Glutamatergic neuron (in vitro differentiated cells): ENCODE measurements around the gene RHBDF2. TPM values are rescaled to one million over a fixed set of nuclear protein-coding genes. Genes with fewer than 3 reads are reported as not detected.
A peak's percentile ranks its signal among the peaks of the same experiment; 100 is the strongest.

Experiments
- DNase-seq: peaks from one replicate; pipeline ENCODE4 v3.0.0; 2022
- H3K27ac Mint-ChIP-seq: one replicate; pipeline ENCODE4 v1.8.0; 2020; ENCODE audit warnings: mild to moderate bottlenecking, mixed read lengths, inconsistent platforms; ENCODE audit not compliant: unreplicated experiment
- H3K27me3 Mint-ChIP-seq: one replicate; pipeline ENCODE4 v1.8.0; 2020; ENCODE audit warnings: mild to moderate bottlenecking, moderate library complexity, mixed read lengths, inconsistent platforms; ENCODE audit not compliant: unreplicated experiment
- H3K36me3 Mint-ChIP-seq: one replicate; pipeline ENCODE4 v1.8.0; 2020; ENCODE audit warnings: mild to moderate bottlenecking, mixed read lengths, inconsistent platforms; ENCODE audit not compliant: unreplicated experiment
- H3K4me1 Mint-ChIP-seq: one replicate; pipeline ENCODE4 v1.8.0; 2020; ENCODE audit warnings: mild to moderate bottlenecking, low read depth, mixed read lengths, inconsistent platforms; ENCODE audit not compliant: unreplicated experiment
- H3K4me3 Mint-ChIP-seq: one replicate; pipeline ENCODE4 v1.8.0; 2020; ENCODE audit warnings: mild to moderate bottlenecking, mixed read lengths, inconsistent platforms; ENCODE audit not compliant: unreplicated experiment
- H3K9me3 Mint-ChIP-seq: one replicate; pipeline ENCODE4 v1.8.0; 2020; ENCODE audit warnings: mild to moderate bottlenecking, moderate library complexity, mixed read lengths, inconsistent platforms; ENCODE audit not compliant: unreplicated experiment
- CTCF ChIP-seq: fragments of 200-600 bp; sonication (generic); IDR thresholded peaks from one replicate; pipeline ENCODE4 v1.5.0; 2021; ENCODE audit not compliant: partially characterized antibody, unreplicated experiment
- total RNA-seq: library from RNA; stranded (reverse); fragmentation: NEBNext Ultra II Directional; extraction: Animal tissue kit (Norgen Biotek cat#: 25700); gene quantifications from one replicate; pipeline ENCODE4 v1.2.1, GENCODE V29; 2021; ENCODE audit not compliant: unreplicated experiment

Gene RHBDF2
- total RNA-seq, 1 donor from 2014 or later: 1.9 TPM

- Mint-ChIP-seq H3K27ac (no peak overlapping the region), H3K36me3 (no peaks in the 10 kb centered on the region), H3K4me1 (peaks cover 9% of the 10 kb centered on the region), H3K27me3 (no peaks in the 10 kb centered on the region), H3K4me3 (no peak overlapping the region), H3K9me3 (peaks cover 5% of the 10 kb centered on the region)
- no peak for DNase-seq
- TF ChIP-seq CTCF: no peak
Observed at GRCh38 chr17:76477576-76477975, 23.6 kb downstream of the RHBDF2 start.

- Mint-ChIP-seq H3K9me3 (no peaks in the 10 kb centered on the region), H3K4me3 (no peak overlapping the region), H3K36me3 (no peaks in the 10 kb centered on the region), H3K27ac (no peak overlapping the region), H3K4me1 (peaks cover 6% of the 10 kb centered on the region), H3K27me3 (no peaks in the 10 kb centered on the region)
- DNase-seq: no peak
- no peak for TF ChIP-seq CTCF
Observed at GRCh38 chr17:76476736-76477135, 24.5 kb downstream of the RHBDF2 start.

DNA sequence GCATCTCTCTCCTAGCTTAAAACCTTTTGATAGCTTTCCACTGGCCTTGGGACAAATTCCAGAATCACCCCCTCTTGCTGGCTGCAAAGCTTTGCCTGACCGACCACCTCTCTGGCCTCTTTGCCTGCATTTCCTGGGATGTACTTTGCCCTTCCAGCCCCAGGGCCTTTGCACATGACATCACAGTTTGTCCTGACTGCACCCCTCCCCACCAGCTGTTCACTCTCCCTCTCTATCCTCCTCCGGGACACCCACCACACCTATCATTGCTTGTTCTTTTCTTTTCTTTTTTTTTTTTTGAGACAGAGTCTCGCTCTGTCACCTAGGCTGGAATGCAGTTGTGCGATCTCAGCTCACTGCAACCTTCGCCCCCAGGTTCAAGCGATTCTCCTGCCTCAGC lies 25.9 kb downstream of the RHBDF2 start:
- no peak for DNase-seq
- no peak for TF ChIP-seq CTCF

GRCh38 chr17:76474894-76475293 lies 26.3 kb downstream of the RHBDF2 start:
- Mint-ChIP-seq H3K27me3 (peaks cover 5% of the 10 kb centered on the region), H3K9me3 (no peaks in the 10 kb centered on the region), H3K36me3 (no peaks in the 10 kb centered on the region), H3K27ac (no peak overlapping the region), H3K4me3 (no peak overlapping the region), H3K4me1 (no peaks in the 10 kb centered on the region)
- TF ChIP-seq CTCF: no peak
- no peak for DNase-seq

More for the DNA sequence above, 25.9 kb downstream of the RHBDF2 start:
- Mint-ChIP-seq H3K4me1 (no peaks in the 10 kb centered on the region), H3K36me3 (no peaks in the 10 kb centered on the region), H3K27ac (peak overlapping the region; percentile 55), H3K4me3 (no peak overlapping the region), H3K9me3 (no peaks in the 10 kb centered on the region), H3K27me3 (peaks cover 5% of the 10 kb centered on the region)

DNA sequence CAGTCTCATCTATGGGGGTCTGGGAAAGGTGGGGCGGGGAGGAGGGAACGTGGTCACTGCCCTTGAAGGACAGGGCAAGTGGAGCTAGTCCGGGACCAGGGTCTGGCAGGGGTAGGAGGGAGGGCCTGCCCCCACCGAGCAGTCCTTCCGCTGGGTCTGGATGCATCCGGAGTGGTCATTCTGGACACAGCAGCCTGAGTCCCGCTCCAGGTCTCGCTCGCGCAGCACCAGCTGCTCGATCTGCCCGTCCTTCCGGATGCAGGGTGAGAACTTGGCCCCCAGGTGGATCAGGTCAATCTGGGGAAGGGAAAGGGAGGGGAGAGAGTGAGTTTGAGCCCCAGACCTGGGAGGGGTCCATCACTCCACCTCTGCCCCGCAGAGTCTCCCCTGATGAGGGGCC lies 27.0 kb downstream of the RHBDF2 start:
- H3K36me3 Mint-ChIP-seq: no peaks in the 10 kb centered on the region

More for the DNA sequence above, 27.0 kb downstream of the RHBDF2 start:
- Mint-ChIP-seq H3K4me3 (no peak overlapping the region), H3K27ac (no peak overlapping the region), H3K4me1 (no peaks in the 10 kb centered on the region), H3K27me3 (peaks cover 5% of the 10 kb centered on the region), H3K9me3 (no peaks in the 10 kb centered on the region)
- no peak for DNase-seq
- TF ChIP-seq CTCF: no peak
